Transverse colon (tissue), 4 donors: ENCODE measurements around the gene TAS2R43. TPM values are rescaled to one million over a fixed set of nuclear protein-coding genes. Genes with fewer than 3 reads are reported as not detected.

Experiments used
- DNase-seq: peaks from one replicate; pipeline ENCODE4 v3.0.0-alpha.2; 2019
- H3K27ac ChIP-seq, 4 donors: fragments of 200-600 bp; sonication (generic); 2 replicates each; pipeline ENCODE4 v1.5.1; 2016 to 2018; ENCODE audit warnings: inconsistent platforms in 4 of 4
- H3K27me3 ChIP-seq: fragments of 200-600 bp; sonication (generic); 2 replicates; pipeline ENCODE4 v1.5.1; 2017; ENCODE audit warnings: inconsistent platforms
- H3K36me3 ChIP-seq, 4 donors: fragments of 200-600 bp; sonication (generic); 2 replicates each; pipeline ENCODE4 v1.5.1; 2017 to 2019; ENCODE audit warnings: inconsistent platforms in 4 of 4
- H3K4me1 ChIP-seq, 4 donors: fragments of 200-600 bp; sonication (generic); 2 replicates each; pipeline ENCODE4 v1.5.1; 2017 to 2020; ENCODE audit warnings: inconsistent platforms in 4 of 4
- H3K4me3 ChIP-seq, 4 donors: fragments of 200-600 bp; sonication (generic); 1 replicate in 1 of 4; 2 replicates in 3 of 4; pipeline versions ENCODE4 v1.5.1 to v1.6.1; 2017 to 2019; ENCODE audit warnings: inconsistent platforms in 4 of 4
- H3K9me3 ChIP-seq, 2 donors: fragments of 200-600 bp; sonication (generic); 2 replicates each; pipeline ENCODE4 v1.5.1; 2017 to 2019; ENCODE audit warnings: inconsistent platforms in 2 of 2
- EP300 ChIP-seq: sonication (generic); formaldehyde crosslinking; IDR thresholded peaks from one replicate; pipeline ENCODE4 v1.6.1; 2017; ENCODE audit warnings: antibody characterized with exemption, low read depth
- POLR2A ChIP-seq: fragments of 450-650 bp; IDR thresholded peaks from one replicate; pipeline ENCODE4 v1.6.1; 2016; ENCODE audit warnings: antibody characterized with exemption, mild to moderate bottlenecking, moderate library complexity
- POLR2AphosphoS5 ChIP-seq, 3 donors: sonication (generic); formaldehyde crosslinking; IDR thresholded peaks; one replicate each; pipeline ENCODE4 v1.6.1; 2016; ENCODE audit warnings: antibody characterized with exemption in 3 of 3
- WGBS, 2 donors: methylation state at CpG; one replicate each; pipeline ENCODE4 v1.1.5; 2018; ENCODE audit warnings: low coverage in 1 of 2; 5-methylcytosine and 5-hydroxymethylcytosine counted together
- in situ Hi-C, 4 donors: fragments of 200-750 bp; cut with MboI; loops; one replicate each; pipeline versions ENCODE4 v1.15.0 to v1.15.1; 2017; ENCODE audit warnings: low sequenced_read_pairs in 3 of 4, low pct_ligation_motif_present in 1 of 4, low pct_unique_long_range_greater_than_20kb in 1 of 4
- intact Hi-C: fragments of 100-400 bp; cut with DNase I; formaldehyde crosslinking; loops from one replicate; pipeline ENCODE4 v1.15.1; 2023; ENCODE audit warnings: low total_unique reads
- total RNA-seq, 4 donors: library from RNA; depleted of rRNA; stranded (reverse); fragments of >200 nt; gene quantifications; one replicate each; pipeline ENCODE4 v1.1.0, GENCODE V29; 2016
- TF ChIP-seq, protein P1 (sequence below), 5 experiments: fragments of 200-600 bp in 3 of 5; fragments of 450-650 bp in 2 of 5; sonication (generic) in 3 of 5; IDR thresholded peaks; 1 replicate in 2 of 5; 2 replicates in 3 of 5; pipeline ENCODE4 v1.5.1; 2016 to 2017; ENCODE audit warnings: antibody characterized with exemption in 5 of 5, inconsistent platforms in 3 of 5, mild to moderate bottlenecking in 2 of 5, moderate library complexity in 1 of 5

The TAS2R43 gene
- total RNA-seq, 4 donors from 2014 or later = 2.5 to 5.6 (median 5.1) TPM; not detected in 1

GRCh38 chr12:11075642-11076041 is 16.5 kb downstream of the TAS2R43 start:
- Histone ChIP-seq H3K4me1 (peaks cover 0 to 11% (median 4%) of the 10 kb centered on the region in 4 donors), H3K36me3 (no peaks in the 10 kb centered on the region), H3K9me3 (peaks cover 0 to under 1% of the 10 kb centered on the region in 2 donors), H3K4me3 (no peak overlapping the region), H3K27me3 (no peaks in the 10 kb centered on the region), H3K27ac (no peak overlapping the region)
- no peak for TF ChIP-seq EP300
- no peak for TF ChIP-seq POLR2A
- TF ChIP-seq, protein P1, sequence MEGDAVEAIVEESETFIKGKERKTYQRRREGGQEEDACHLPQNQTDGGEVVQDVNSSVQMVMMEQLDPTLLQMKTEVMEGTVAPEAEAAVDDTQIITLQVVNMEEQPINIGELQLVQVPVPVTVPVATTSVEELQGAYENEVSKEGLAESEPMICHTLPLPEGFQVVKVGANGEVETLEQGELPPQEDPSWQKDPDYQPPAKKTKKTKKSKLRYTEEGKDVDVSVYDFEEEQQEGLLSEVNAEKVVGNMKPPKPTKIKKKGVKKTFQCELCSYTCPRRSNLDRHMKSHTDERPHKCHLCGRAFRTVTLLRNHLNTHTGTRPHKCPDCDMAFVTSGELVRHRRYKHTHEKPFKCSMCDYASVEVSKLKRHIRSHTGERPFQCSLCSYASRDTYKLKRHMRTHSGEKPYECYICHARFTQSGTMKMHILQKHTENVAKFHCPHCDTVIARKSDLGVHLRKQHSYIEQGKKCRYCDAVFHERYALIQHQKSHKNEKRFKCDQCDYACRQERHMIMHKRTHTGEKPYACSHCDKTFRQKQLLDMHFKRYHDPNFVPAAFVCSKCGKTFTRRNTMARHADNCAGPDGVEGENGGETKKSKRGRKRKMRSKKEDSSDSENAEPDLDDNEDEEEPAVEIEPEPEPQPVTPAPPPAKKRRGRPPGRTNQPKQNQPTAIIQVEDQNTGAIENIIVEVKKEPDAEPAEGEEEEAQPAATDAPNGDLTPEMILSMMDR (IDR thresholded peaks at IDR 0.05) = no peak
- no peak for TF ChIP-seq POLR2AphosphoS5 (IDR thresholded peaks at IDR 0.05)
- intact Hi-C loops = no loop called here
- no peak for DNase-seq
- WGBS, 2 donors = 57 to 71% methylated on average over 3 of the region's 3 CpGs
- in situ Hi-C loops = no loop called here

GRCh38 chr12:11071414-11071813 is 20.7 kb downstream of the TAS2R43 start:
- intact Hi-C loops = no loop called here
- DNase-seq = no peak
- Histone ChIP-seq H3K27me3 (no peaks in the 10 kb centered on the region), H3K36me3 (no peaks in the 10 kb centered on the region), H3K9me3 (peaks cover 0 to 3% of the 10 kb centered on the region in 2 donors), H3K27ac (no peak overlapping the region), H3K4me1 (peaks cover 0 to 16% (median 4%) of the 10 kb centered on the region in 4 donors), H3K4me3 (no peak overlapping the region)
- in situ Hi-C loops = loop anchor here in 3 of 4 donors (5.0 kb wide), 1 partner anchor 54 kb away; no protein-coding TSS in a partner anchor
- TF ChIP-seq POLR2A = no peak
- TF ChIP-seq, protein P1 (IDR thresholded peaks at IDR 0.05) = no peak
- TF ChIP-seq POLR2AphosphoS5 (IDR thresholded peaks at IDR 0.05) = no peak
- no peak for TF ChIP-seq EP300
- WGBS, 2 donors = 43 to 59% methylated on average over 2 to 4 of the region's 4 CpGs

GRCh38 chr12:11070999-11071398 is 21.1 kb downstream of the TAS2R43 start:
- H3K27ac ChIP-seq = no peak overlapping the region
- H3K4me1 ChIP-seq = peaks cover 0 to 16% (median 4%) of the 10 kb centered on the region in 4 donors
- in situ Hi-C loops = loop anchor here in 3 of 4 donors (5.0 kb wide), 1 partner anchor 54 kb away; no protein-coding TSS in a partner anchor
- 44 to 50% methylated on average over 1 of the region's 1 CpG for WGBS, 2 donors
- no peaks in the 10 kb centered on the region for H3K27me3 ChIP-seq
- no peak for TF ChIP-seq EP300
- TF ChIP-seq, protein P1 (IDR thresholded peaks at IDR 0.05) = no peak
- no peak for TF ChIP-seq POLR2A
- TF ChIP-seq POLR2AphosphoS5 (IDR thresholded peaks at IDR 0.05) = no peak
- H3K36me3 ChIP-seq = no peaks in the 10 kb centered on the region
- H3K4me3 ChIP-seq = no peak overlapping the region
- H3K9me3 ChIP-seq = peaks cover 0 to 3% of the 10 kb centered on the region in 2 donors
- DNase-seq = no peak
- intact Hi-C loops = no loop called here

GRCh38 chr12:11069854-11070365 is 22.2 kb downstream of the TAS2R43 start:
- Histone ChIP-seq H3K9me3 (peaks cover 0 to 3% of the 10 kb centered on the region in 2 donors), H3K36me3 (no peaks in the 10 kb centered on the region), H3K4me3 (no peak overlapping the region), H3K4me1 (peaks cover 0 to 16% (median 4%) of the 10 kb centered on the region in 4 donors), H3K27ac (no peak overlapping the region), H3K27me3 (no peaks in the 10 kb centered on the region)
- in situ Hi-C loops (loop anchor here in 3 of 4 donors (5.0 kb wide), 1 partner anchor 53 kb away; no protein-coding TSS in a partner anchor), intact Hi-C loops (no loop called here)
- 81 to 88% methylated on average over 5 of the region's 5 CpGs for WGBS, 2 donors
- DNase-seq = no peak
- TF ChIP-seq EP300 (no peak), POLR2A (no peak), POLR2AphosphoS5 (IDR thresholded peaks at IDR 0.05) (no peak)
- TF ChIP-seq, protein P1 (IDR thresholded peaks at IDR 0.05) = no peak
